GM12878 (cell line): ENCODE measurements around the gene ZNF474. TPM values are rescaled to one million over a fixed set of nuclear protein-coding genes. Genes with fewer than 3 reads are reported as not detected.

Experiments used
- ATAC-seq: fragments of 200-7000 bp; cut with Tn5 transposase; 3 replicates; pipeline ENCODE4 v1.9.1; 2020; ENCODE audit warnings: mild to moderate bottlenecking, moderate library complexity
- BruUV-seq: library from RNA; stranded (reverse); fragments of 400-500 nt; replicated peaks from 2 replicates; lab custom pipeline; 2021; lab: Mats Ljungman, UMichigan
- CTCF ChIA-PET: fragments of 300-600 bp; sonication (Branson Sonifier 250); formaldehyde crosslinking; extraction: SDS; loops from one replicate; lab custom pipeline; 2021; ENCODE audit warnings: inconsistent platforms; lab: Yijun Ruan, JAX
- POLR2A ChIA-PET: fragments of 350-600 bp; formaldehyde crosslinking; extraction: SDS; loops from one replicate; lab custom pipeline; 2021; ENCODE audit warnings: inconsistent platforms; lab: Charles Lee
- RAD21 ChIA-PET: fragments of 300-600 bp; sonication (Branson Sonifier 250); formaldehyde crosslinking; loops from one replicate; lab custom pipeline; 2023; ENCODE audit warnings: antibody characterized with exemption; ENCODE audit not compliant: unreplicated experiment; lab: Charles Lee
- SMC1A ChIA-PET: fragments of 300-600 bp; sonication (Branson Sonifier 250); formaldehyde crosslinking; loops from one replicate; lab custom pipeline; 2023; ENCODE audit not compliant: unreplicated experiment, uncharacterized antibody; lab: Charles Lee
- DNase-seq: peaks from one replicate; pipeline ENCODE4 v3.0.0-alpha.2; 2011; ENCODE audit warnings: low read depth, low spot score
- FAIRE-seq: peaks from 3 replicates; lab custom pipeline; 2011; peaks lifted over from hg19 to GRCh38; lab: Jason Lieb, UNC
- H2AFZ ChIP-seq: 2 replicates; pipeline ENCODE4 v1.6.0; 2011; ENCODE audit warnings: low read depth, low read length, control low read depth; ENCODE audit not compliant: control insufficient read depth
- H3K27ac ChIP-seq: 2 replicates; pipeline ENCODE4 v1.5.1; 2011; ENCODE audit warnings: control low read depth; ENCODE audit not compliant: control insufficient read depth, insufficient read depth
- H3K27me3 ChIP-seq, 2 experiments: replicated peaks in 1 of 2; 2 replicates each; pipeline versions ENCODE4 v1.6.0 to v1.6.1; 2011; ENCODE audit warnings: low read length in 1 of 2; ENCODE audit not compliant: control insufficient read depth in 2 of 2, insufficient read depth in 2 of 2
- H3K36me3 ChIP-seq, 2 experiments: 2 replicates each; pipeline ENCODE4 v1.5.1; 2011; ENCODE audit warnings: low read length in 1 of 2; ENCODE audit not compliant: control insufficient read depth in 2 of 2, insufficient read depth in 2 of 2
- H3K4me1 ChIP-seq: 2 replicates; pipeline ENCODE4 v1.6.1; 2011; ENCODE audit warnings: mild to moderate bottlenecking, low read length, moderate library complexity, mixed read lengths; ENCODE audit not compliant: control insufficient read depth, insufficient read depth
- H3K4me2 ChIP-seq: 2 replicates; pipeline ENCODE4 v1.6.0; 2011; ENCODE audit warnings: control low read depth; ENCODE audit not compliant: control insufficient read depth, insufficient read depth
- H3K4me3 ChIP-seq: fragments of 200-600 bp; sonication (generic); 2 replicates; pipeline ENCODE4 v1.5.1; 2016
- H3K79me2 ChIP-seq: 2 replicates; pipeline ENCODE4 v1.6.0; 2011; ENCODE audit warnings: low read length; ENCODE audit not compliant: control insufficient read depth, insufficient read depth
- H3K9ac ChIP-seq: 2 replicates; pipeline ENCODE4 v1.8.0; 2011; ENCODE audit warnings: low read length, control low read depth, mixed read lengths; ENCODE audit not compliant: control insufficient read depth, insufficient read depth
- H3K9me3 ChIP-seq: replicated peaks from 3 replicates; pipeline ENCODE4 v1.5.1; 2011; ENCODE audit warnings: mild to moderate bottlenecking, low read length; ENCODE audit not compliant: control insufficient read depth, insufficient read depth
- H4K20me1 ChIP-seq: 2 replicates; pipeline ENCODE4 v1.6.0; 2011; ENCODE audit not compliant: control insufficient read depth, insufficient read depth
- HDAC6 ChIP-seq: fragments of 200-600 bp; sonication (generic); IDR thresholded peaks from one replicate; pipeline ENCODE4 v1.8.0; 2017; ENCODE audit warnings: antibody characterized with exemption; ENCODE audit not compliant: unreplicated experiment
- IKZF2 ChIP-seq, 2 experiments: fragments of 450-650 bp; IDR thresholded peaks; 2 replicates each; pipeline ENCODE4 v1.6.1; 2017; ENCODE audit warnings: mild to moderate bottlenecking in 2 of 2, moderate library complexity in 2 of 2
- LARP7 ChIP-seq: fragments of 450-650 bp; IDR thresholded peaks from 2 replicates; pipeline ENCODE4 v1.6.1; 2017; ENCODE audit warnings: mild to moderate bottlenecking
- MLLT1 ChIP-seq: fragments of 450-650 bp; IDR thresholded peaks from 2 replicates; pipeline ENCODE4 v1.6.1; 2016; ENCODE audit warnings: mild to moderate bottlenecking
- MTA2 ChIP-seq: fragments of 450-650 bp; IDR thresholded peaks from 2 replicates; pipeline ENCODE4 v1.6.1; 2016; ENCODE audit warnings: low read depth, mild to moderate bottlenecking, moderate library complexity
- MXI1 ChIP-seq: fragments of 150-350 bp; IDR thresholded peaks from 2 replicates; pipeline ENCODE4 v1.6.1; 2011; ENCODE audit warnings: low read depth, mild to moderate bottlenecking, inconsistent platforms, low read length, improper control_type of control experiment
- ZNF217 ChIP-seq: fragments of 450-650 bp; IDR thresholded peaks from 2 replicates; pipeline ENCODE4 v1.6.1; 2017; ENCODE audit warnings: antibody characterized with exemption, mild to moderate bottlenecking
- WGBS: methylation state at CpG from one replicate; pipeline ENCODE4 v1.1.6; 2016; ENCODE audit warnings: low lambda C conversion rate; ENCODE audit not compliant: insufficient replicate concordance, insufficient coverage; ENCODE audit errors: missing lambda C conversion rate; 5-methylcytosine and 5-hydroxymethylcytosine counted together
- in situ Hi-C: fragments of 300-500 bp; cut with MboI; formaldehyde crosslinking; loops from 9 replicates; pipeline ENCODE4 v1.14.3; 2018; ENCODE audit warnings: mixed read lengths
- intact Hi-C: fragments of 100-400 bp; cut with micrococcal nuclease; formaldehyde crosslinking; loops from one replicate; pipeline ENCODE4 v1.14.2; 2022; ENCODE audit not compliant: unreplicated experiment
- polyA plus RNA-seq, 11 experiments: library from polyadenylated mRNA; depleted of rRNA in 4 of 11; unstranded in 6 of 11; stranded (reverse) in 5 of 11; fragments of >200 nt; fragmentation: Nextera tagmentation in 4 of 11; fragmentation: Illumina TruSeq in 1 of 11; extraction: Ambion mirVana in 4 of 11; extraction: Trizol in 1 of 11; gene quantifications; 1 replicate in 1 of 11; 2 replicates in 10 of 11; pipeline versions ENCODE4 v1.2.1 to v1.2.3, GENCODE V29; 2011 to 2016; ENCODE audit warnings: inconsistent platforms in 2 of 11, missing spikeins in 2 of 11, low read depth in 1 of 11
- total RNA-seq, 4 experiments: library from RNA; depleted of rRNA in 3 of 4; stranded (reverse); fragments of >200 nt in 3 of 4; fragmentation: Illumina TruSeq in 1 of 4; extraction: Trizol in 1 of 4; gene quantifications; 2 replicates each; pipeline versions ENCODE4 v1.2.1 to v1.2.3, GENCODE V29; 2013 to 2021
- TF ChIP-seq, protein P1 (sequence below): IDR thresholded peaks from 2 replicates; pipeline ENCODE4 v1.6.1; 2012; ENCODE audit warnings: low read depth, low read length, improper control_type of control experiment

ZNF474 gene
- total and polyA plus RNA-seq, 10 of the 15 experiments (the other 5 are each of a cell fraction or from before 2014, with no cell fraction given): 0.06 to 0.97 (median 0.13) TPM; not detected in 3

DNA sequence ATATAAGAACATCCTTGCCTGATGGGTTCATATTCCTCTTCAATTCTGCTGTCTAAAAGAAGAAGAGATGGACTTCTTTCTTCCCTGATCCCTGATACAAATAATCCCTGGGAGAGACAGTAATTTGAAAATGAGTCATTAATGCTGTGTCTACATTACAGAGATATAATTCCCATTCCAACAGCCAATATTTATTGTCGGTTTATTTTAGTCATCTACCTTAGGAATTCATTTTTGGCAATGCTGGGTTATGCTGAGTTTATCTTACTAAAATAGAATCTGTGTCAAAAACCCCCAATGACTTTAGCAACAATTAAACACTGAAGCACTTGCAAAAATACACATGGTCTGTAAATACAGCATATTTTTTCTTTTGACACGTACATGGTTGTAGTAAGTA is 23.9 kb downstream of the ZNF474 start:
- no TSS peak for BruUV-seq
- RAD21 ChIA-PET: no interaction called here

More for the DNA sequence above, 23.9 kb downstream of the ZNF474 start:
- 42% methylated on average over 2 of the region's 2 CpGs for WGBS
- no peaks in the 10 kb centered on the region for H3K9me3 ChIP-seq
- DNase-seq (no peak), FAIRE-seq (no peak), ATAC-seq (no peak)
- TF ChIP-seq ZNF217 (no peak), LARP7 (no peak), MTA2 (no peak), MXI1 (no peak), MLLT1 (no peak), IKZF2 (IDR thresholded peaks at IDR 0.05) (no peak), HDAC6 (no peak)
- TF ChIP-seq, protein P1, sequence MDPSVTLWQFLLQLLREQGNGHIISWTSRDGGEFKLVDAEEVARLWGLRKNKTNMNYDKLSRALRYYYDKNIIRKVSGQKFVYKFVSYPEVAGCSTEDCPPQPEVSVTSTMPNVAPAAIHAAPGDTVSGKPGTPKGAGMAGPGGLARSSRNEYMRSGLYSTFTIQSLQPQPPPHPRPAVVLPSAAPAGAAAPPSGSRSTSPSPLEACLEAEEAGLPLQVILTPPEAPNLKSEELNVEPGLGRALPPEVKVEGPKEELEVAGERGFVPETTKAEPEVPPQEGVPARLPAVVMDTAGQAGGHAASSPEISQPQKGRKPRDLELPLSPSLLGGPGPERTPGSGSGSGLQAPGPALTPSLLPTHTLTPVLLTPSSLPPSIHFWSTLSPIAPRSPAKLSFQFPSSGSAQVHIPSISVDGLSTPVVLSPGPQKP: no peak
- H3K4me2 ChIP-seq: no peak overlapping the region
- no peaks in the 10 kb centered on the region for H3K4me1 ChIP-seq
- H3K27me3 ChIP-seq: no peaks in the 10 kb centered on the region
- H3K4me3 ChIP-seq: no peak overlapping the region
- POLR2A ChIA-PET: no interaction called here
- H3K9ac ChIP-seq: no peak overlapping the region
- no peak overlapping the region for H3K27ac ChIP-seq
- CTCF ChIA-PET: no interaction called here
- H3K36me3 ChIP-seq: no peaks in the 10 kb centered on the region
- in situ Hi-C loops (no loop called here), intact Hi-C loops (no loop called here)
- SMC1A ChIA-PET: no interaction called here
- no peaks in the 10 kb centered on the region for H4K20me1 ChIP-seq
- no peak overlapping the region for H2AFZ ChIP-seq
- no peaks in the 10 kb centered on the region for H3K79me2 ChIP-seq
